HepG2 (cell line): ENCODE results near the gene FSD1.

ENCODE experiments used
- CAMTA2 ChIP-seq: sonication (generic); formaldehyde crosslinking; IDR thresholded peaks from 2 replicates; pipeline ENCODE4 v1.4.0; 2020; ENCODE audit warnings: mild to moderate bottlenecking, missing genetic modification reagents, borderline replicate concordance
- HCFC1 ChIP-seq: fragments of 150-350 bp; IDR thresholded peaks from 2 replicates; pipeline ENCODE4 v1.6.1; 2014; ENCODE audit warnings: low read depth, low read length
- POLR2A ChIP-seq, 2 experiments: IDR thresholded peaks; 2 replicates each; pipeline ENCODE4 v1.6.1; 2011; ENCODE audit warnings: low read depth in 2 of 2, low read length in 2 of 2, mild to moderate bottlenecking in 1 of 2, moderate library complexity in 1 of 2; ENCODE audit not compliant: insufficient read depth in 1 of 2
- POLR2AphosphoS2 ChIP-seq: IDR thresholded peaks from 2 replicates; pipeline ENCODE4 v1.6.1; 2011; ENCODE audit warnings: low read depth, low read length, improper control_type of control experiment
- RAD51 ChIP-seq: fragments of 450-650 bp; IDR thresholded peaks from 2 replicates; pipeline ENCODE4 v1.6.1; 2016; ENCODE audit warnings: borderline replicate concordance
- TAF1 ChIP-seq: sonication (generic); formaldehyde crosslinking; IDR thresholded peaks from 2 replicates; pipeline ENCODE4 v1.4.0; 2020; ENCODE audit warnings: missing genetic modification reagents
- YY1 ChIP-seq: IDR thresholded peaks from 2 replicates; pipeline ENCODE4 v1.6.1; 2011; ENCODE audit warnings: low read length, low read depth, moderate library complexity, mild to moderate bottlenecking; ENCODE audit not compliant: insufficient read depth, insufficient replicate concordance
- TF ChIP-seq, protein P1 (sequence below): sonication (generic); formaldehyde crosslinking; IDR thresholded peaks from 2 replicates; pipeline ENCODE4 v1.4.0; 2020; ENCODE audit warnings: missing genetic modification reagents
- TF ChIP-seq, protein P2 (sequence below): sonication (generic); formaldehyde crosslinking; IDR thresholded peaks from 2 replicates; pipeline ENCODE4 v1.5.0; 2020; ENCODE audit warnings: mild to moderate bottlenecking, missing genetic modification reagents, moderate library complexity
- TF ChIP-seq, protein P3 (sequence below): sonication (generic); formaldehyde crosslinking; IDR thresholded peaks from 2 replicates; pipeline ENCODE4 v1.4.0; 2020; ENCODE audit warnings: low read depth, mild to moderate bottlenecking, missing genetic modification reagents
- TF ChIP-seq, protein P4 (sequence below), 2 experiments: IDR thresholded peaks; 2 replicates each; pipeline ENCODE4 v1.6.1; 2011 to 2012; ENCODE audit warnings: low read length in 2 of 2, borderline replicate concordance in 1 of 2, low read depth in 1 of 2, mild to moderate bottlenecking in 1 of 2, moderate library complexity in 1 of 2
- TF ChIP-seq, protein P5 (sequence below): sonication (generic); formaldehyde crosslinking; IDR thresholded peaks from 2 replicates; pipeline ENCODE4 v1.4.0; 2020; ENCODE audit warnings: missing genetic modification reagents, borderline replicate concordance
- TF ChIP-seq, protein P6 (sequence below): IDR thresholded peaks from 2 replicates; pipeline ENCODE4 v1.6.1; 2012; ENCODE audit warnings: inconsistent platforms

DNA sequence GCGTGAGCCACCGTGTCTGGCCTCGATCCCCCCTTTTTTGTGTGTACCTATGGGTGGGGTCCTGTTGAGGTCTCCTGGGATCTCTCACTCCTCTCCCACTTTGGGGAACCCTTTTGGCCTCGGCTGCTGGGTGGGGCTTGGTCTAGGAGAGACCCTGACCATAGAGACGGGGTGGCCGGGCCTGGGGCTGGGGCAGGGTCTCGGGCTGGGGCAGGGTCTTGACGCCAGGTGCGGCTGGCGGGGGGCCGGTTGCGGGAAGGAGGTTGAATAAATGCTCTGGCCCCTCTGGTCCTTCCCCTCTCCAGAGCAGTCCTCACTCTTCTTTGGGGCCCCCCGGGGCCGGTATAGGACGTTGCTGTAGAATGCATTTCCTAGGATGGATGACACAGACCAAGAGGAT is 11.9 kb upstream of the FSD1 start:
- TF ChIP-seq TAF1 (CRISPR knock-in tag) = no peak
- TF ChIP-seq POLR2A (IDR thresholded peaks at IDR 0.05; ENCODE audit: insufficient read depth in 1 of 2, low read depth in 2 of 2, low read length in 2 of 2) = no peak
- TF ChIP-seq CAMTA2 (CRISPR knock-in tag) = no peak
- TF ChIP-seq YY1 = no peak
- no peak for TF ChIP-seq POLR2AphosphoS2
- TF ChIP-seq HCFC1 = no peak
- TF ChIP-seq, protein P1, sequence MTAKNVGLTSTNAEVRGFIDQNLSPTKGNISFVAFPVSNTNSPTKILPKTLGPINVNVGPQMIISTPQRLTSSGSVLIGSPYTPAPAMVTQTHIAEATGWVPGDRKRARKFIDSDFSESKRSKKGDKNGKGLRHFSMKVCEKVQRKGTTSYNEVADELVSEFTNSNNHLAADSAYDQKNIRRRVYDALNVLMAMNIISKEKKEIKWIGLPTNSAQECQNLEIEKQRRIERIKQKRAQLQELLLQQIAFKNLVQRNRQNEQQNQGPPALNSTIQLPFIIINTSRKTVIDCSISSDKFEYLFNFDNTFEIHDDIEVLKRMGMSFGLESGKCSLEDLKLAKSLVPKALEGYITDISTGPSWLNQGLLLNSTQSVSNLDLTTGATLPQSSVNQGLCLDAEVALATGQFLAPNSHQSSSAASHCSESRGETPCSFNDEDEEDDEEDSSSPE = no peak
- TF ChIP-seq, protein P2, sequence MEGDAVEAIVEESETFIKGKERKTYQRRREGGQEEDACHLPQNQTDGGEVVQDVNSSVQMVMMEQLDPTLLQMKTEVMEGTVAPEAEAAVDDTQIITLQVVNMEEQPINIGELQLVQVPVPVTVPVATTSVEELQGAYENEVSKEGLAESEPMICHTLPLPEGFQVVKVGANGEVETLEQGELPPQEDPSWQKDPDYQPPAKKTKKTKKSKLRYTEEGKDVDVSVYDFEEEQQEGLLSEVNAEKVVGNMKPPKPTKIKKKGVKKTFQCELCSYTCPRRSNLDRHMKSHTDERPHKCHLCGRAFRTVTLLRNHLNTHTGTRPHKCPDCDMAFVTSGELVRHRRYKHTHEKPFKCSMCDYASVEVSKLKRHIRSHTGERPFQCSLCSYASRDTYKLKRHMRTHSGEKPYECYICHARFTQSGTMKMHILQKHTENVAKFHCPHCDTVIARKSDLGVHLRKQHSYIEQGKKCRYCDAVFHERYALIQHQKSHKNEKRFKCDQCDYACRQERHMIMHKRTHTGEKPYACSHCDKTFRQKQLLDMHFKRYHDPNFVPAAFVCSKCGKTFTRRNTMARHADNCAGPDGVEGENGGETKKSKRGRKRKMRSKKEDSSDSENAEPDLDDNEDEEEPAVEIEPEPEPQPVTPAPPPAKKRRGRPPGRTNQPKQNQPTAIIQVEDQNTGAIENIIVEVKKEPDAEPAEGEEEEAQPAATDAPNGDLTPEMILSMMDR (CRISPR knock-in tag) = no peak
- no peak for TF ChIP-seq RAD51
- TF ChIP-seq, protein P3, sequence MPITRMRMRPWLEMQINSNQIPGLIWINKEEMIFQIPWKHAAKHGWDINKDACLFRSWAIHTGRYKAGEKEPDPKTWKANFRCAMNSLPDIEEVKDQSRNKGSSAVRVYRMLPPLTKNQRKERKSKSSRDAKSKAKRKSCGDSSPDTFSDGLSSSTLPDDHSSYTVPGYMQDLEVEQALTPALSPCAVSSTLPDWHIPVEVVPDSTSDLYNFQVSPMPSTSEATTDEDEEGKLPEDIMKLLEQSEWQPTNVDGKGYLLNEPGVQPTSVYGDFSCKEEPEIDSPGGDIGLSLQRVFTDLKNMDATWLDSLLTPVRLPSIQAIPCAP (CRISPR knock-in tag) = no peak
- TF ChIP-seq, protein P4, sequence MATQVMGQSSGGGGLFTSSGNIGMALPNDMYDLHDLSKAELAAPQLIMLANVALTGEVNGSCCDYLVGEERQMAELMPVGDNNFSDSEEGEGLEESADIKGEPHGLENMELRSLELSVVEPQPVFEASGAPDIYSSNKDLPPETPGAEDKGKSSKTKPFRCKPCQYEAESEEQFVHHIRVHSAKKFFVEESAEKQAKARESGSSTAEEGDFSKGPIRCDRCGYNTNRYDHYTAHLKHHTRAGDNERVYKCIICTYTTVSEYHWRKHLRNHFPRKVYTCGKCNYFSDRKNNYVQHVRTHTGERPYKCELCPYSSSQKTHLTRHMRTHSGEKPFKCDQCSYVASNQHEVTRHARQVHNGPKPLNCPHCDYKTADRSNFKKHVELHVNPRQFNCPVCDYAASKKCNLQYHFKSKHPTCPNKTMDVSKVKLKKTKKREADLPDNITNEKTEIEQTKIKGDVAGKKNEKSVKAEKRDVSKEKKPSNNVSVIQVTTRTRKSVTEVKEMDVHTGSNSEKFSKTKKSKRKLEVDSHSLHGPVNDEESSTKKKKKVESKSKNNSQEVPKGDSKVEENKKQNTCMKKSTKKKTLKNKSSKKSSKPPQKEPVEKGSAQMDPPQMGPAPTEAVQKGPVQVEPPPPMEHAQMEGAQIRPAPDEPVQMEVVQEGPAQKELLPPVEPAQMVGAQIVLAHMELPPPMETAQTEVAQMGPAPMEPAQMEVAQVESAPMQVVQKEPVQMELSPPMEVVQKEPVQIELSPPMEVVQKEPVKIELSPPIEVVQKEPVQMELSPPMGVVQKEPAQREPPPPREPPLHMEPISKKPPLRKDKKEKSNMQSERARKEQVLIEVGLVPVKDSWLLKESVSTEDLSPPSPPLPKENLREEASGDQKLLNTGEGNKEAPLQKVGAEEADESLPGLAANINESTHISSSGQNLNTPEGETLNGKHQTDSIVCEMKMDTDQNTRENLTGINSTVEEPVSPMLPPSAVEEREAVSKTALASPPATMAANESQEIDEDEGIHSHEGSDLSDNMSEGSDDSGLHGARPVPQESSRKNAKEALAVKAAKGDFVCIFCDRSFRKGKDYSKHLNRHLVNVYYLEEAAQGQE (IDR thresholded peaks at IDR 0.05; ENCODE audit: borderline replicate concordance in 1 of 2, low read depth in 1 of 2, low read length in 2 of 2) = no peak
- TF ChIP-seq, protein P5, sequence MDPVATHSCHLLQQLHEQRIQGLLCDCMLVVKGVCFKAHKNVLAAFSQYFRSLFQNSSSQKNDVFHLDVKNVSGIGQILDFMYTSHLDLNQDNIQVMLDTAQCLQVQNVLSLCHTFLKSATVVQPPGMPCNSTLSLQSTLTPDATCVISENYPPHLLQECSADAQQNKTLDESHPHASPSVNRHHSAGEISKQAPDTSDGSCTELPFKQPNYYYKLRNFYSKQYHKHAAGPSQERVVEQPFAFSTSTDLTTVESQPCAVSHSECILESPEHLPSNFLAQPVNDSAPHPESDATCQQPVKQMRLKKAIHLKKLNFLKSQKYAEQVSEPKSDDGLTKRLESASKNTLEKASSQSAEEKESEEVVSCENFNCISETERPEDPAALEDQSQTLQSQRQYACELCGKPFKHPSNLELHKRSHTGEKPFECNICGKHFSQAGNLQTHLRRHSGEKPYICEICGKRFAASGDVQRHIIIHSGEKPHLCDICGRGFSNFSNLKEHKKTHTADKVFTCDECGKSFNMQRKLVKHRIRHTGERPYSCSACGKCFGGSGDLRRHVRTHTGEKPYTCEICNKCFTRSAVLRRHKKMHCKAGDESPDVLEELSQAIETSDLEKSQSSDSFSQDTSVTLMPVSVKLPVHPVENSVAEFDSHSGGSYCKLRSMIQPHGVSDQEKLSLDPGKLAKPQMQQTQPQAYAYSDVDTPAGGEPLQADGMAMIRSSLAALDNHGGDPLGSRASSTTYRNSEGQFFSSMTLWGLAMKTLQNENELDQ = no peak
- TF ChIP-seq, protein P6, sequence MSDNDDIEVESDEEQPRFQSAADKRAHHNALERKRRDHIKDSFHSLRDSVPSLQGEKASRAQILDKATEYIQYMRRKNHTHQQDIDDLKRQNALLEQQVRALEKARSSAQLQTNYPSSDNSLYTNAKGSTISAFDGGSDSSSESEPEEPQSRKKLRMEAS = no peak
